ENCODE data around the gene NUP42.

- TF ChIP-seq CTCF (IDR thresholded peaks at IDR 0.05) (no peak), POLR2A (IDR thresholded peaks at IDR 0.05) (no peak)
Observed at GRCh38 chr7:23249486-23249885, 67.6 kb downstream of the NUP42 start.

Measured in lower leg skin (tissue), 3 donors.